GM19193 (cell line): ENCODE data around the gene KRTAP26-1.

Source experiments
- POLR2A ChIP-seq: IDR thresholded peaks from 4 replicates; pipeline ENCODE4 v1.6.1; 2011; ENCODE audit not compliant: insufficient read depth, insufficient read length; ENCODE audit errors: extremely low read depth

KRTAP26-1 gene

DNA sequence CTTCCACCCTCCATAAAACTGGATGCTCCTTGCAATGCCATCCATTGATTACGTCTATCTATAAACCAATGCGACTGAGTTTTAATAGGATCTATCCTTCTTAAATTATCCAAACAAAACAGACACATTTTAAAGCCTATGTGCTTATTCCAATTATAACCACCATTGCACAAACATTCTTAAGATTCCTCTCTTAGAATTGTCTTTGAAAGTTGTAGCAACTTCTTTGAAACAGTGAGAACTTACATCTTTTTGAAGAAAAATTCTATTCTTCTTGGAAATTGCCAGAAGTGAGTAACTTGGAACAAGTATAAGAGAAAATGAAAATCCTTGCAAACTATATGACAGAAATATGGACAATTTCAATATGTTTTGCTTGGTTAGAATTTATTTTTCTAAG lies at the start of gene KRTAP26-1:
KRTAP26-1 (minus strand) TSS at position 101 of the 400 bp plus-strand sequence. CDS start 280 bp downstream, outside the sequence.
- no peak for TF ChIP-seq POLR2A

GRCh38 chr21:30355906-30356305 lies 35.8 kb upstream of the KRTAP26-1 start:
- TF ChIP-seq POLR2A, result no peak

GRCh38 chr21:30354308-30355005 lies 34.3 kb upstream of the KRTAP26-1 start:
- no peak for TF ChIP-seq POLR2A

DNA sequence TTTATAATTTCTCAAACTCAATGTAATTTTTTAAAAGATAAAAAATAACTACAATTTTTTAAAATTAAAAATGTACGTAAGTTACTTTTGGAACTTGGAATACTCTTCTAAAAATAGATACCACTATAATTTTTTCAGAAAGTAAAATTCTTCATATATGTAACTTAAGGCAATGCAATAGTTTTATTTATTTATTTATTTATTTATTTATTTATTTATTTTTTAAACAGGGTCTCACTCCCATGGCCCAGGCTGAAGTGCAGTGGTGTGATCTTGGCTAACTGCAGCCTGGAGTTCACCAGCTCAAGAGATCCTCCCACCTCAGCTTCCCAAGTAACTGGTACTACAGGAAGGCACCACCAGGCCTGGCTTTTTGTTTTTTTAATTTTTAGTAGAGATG lies 31.4 kb upstream of the KRTAP26-1 start:
- no peak for TF ChIP-seq POLR2A

DNA sequence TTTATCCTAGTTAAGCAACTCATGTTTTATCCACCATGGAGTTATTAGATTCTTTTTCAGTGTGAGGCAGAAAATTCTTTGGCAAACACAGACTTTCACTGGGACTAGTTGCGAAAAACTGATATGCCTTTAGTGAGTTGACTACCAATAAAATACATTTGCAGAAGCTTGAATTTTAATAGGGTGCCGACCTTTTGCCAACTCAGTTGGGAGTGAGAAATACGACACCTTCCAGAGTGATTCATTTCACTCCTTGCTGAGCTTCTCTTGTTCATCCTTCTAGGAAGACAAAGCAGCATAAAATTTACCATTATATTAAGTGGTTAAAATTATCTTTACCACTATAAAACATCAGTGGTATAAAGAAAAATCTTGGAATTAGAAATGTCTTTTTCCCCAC lies 29.5 kb upstream of the KRTAP26-1 start:
- TF ChIP-seq POLR2A, result no peak

- TF ChIP-seq POLR2A, result no peak
These were observed 28.4 kb upstream of the KRTAP26-1 start, which contains the start of gene KRTAP23-1 for GRCh38 chr21:30348506-30348905. Gene KRTAP23-1 (minus strand): TSS chr21:30348606. CDS start chr21:30348606, 0 bp downstream.

- TF ChIP-seq POLR2A, result no peak
These were observed 24.9 kb upstream of the KRTAP26-1 start for GRCh38 chr21:30345014-30345413.

DNA sequence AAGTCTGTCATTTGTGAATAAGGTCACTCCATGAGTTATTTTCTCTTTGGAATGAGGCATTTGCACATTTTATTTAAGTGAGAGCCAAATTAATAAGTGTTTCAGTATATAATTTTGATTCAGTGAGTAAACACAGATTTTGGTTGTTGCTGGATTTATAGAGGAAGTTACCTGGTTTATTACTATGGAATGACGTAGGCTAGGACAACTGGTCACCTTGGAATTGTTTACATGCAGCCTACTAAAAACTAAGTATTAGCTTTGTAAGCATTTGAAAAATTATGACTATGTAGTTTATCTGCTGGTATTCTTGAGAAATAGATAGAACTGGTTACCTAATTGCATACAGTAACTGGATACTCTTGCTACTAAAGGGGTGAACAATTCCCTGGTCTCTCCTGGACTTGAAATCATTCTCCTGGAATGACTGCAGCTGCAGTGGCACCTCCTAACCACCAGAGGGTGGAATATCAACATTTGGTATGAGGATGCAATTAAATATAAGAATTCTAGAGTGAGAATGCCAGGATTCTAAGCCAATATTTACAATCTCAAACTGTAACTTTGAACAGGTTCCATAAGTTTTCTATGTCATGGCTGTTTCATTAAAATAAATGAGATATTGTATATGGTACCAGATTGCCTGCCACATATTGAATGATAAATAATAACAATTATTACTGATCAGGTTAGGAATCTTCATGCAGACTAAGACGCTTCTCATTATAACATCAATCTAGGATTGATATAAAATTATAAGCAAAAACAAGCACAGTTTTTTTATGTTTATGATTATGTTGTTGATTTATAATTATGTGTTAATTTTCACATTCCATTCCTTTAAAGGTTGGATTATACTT lies 20.8 kb upstream of the KRTAP26-1 start:
- TF ChIP-seq POLR2A, result no peak

DNA sequence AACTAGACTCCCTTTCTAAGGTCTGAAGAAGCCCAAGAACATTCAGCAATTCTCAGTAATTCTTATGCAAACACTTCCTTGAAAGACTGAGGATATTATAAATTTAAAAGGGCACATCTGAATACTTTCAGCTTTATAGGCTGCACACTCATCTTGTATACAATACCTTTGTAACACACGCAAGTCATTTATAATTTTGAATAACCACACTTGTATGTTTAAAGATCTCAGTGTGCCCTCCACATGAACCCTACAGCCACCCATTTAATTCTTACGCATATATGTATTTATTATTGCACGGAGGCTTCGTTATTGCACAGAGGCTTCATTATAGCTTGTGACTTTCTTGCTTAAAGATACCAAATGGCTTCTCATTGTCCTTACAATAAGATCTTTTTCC lies 18.6 kb upstream of the KRTAP26-1 start:
- TF ChIP-seq POLR2A, result no peak

DNA sequence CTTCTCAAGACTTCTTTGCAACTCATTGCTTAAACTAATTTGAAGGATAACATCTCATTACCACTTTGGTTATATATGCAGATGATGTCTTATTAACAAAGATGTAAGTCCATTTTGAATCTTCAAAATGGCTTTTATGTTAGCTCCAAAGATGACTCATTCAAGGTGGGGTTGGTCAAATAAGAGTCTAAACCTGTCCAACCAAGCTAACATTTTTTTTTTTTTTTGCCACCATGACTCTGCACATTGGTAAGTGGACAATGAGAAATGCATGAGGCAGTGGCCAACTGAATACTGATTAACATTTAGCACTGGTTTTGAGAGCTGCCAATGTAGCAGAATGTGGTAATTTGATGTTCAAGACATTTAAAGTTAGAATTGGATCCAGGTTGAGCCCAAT lies 17.7 kb upstream of the KRTAP26-1 start:
- no peak for TF ChIP-seq POLR2A

DNA sequence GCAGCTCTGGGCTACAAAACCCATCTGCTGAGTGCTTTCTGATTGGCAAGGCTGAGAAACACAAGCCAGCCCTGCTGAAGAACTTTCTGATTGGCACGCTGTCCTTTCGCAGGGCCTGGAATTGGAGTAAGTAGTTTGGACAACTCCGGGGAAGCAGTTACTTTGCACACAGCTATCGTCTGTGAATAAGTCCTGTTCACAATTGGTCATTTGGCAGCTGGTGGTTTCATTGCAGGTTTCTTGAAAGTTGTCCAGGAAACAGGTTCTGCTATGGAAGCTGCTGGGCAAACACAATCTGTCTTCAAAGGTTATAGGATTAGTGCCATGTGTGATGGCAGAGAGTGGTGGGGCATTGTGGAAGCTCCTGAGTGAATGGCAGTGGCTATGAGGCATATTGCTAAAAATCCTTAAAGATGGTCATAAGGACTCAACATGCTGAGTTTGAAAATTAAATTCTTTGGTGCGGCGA lies 17.2 kb upstream of the KRTAP26-1 start, which contains the start of gene KRTAP27-1:
KRTAP27-1 (minus strand) TSS at position 419 of the 469 bp plus-strand sequence; CDS start at position 393, 26 bp downstream.
- TF ChIP-seq POLR2A, result no peak

DNA sequence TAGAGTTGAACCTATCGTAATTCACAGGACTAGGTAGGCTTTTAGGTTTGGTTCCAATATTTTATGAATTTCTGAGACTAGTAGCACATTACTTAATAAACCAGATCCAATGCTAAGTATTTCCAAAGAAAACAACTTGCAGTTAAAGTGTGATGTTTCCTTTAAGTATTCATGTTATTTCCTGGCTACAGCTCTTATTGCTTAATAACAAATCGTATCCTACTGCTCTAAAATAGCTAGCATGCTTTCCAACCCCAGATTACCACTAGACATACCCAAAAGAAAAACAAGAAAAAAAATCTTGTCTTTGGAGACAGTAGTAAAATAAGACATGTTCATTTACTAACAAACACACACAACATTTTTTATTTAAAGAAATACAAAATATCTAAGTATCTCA lies 16.5 kb upstream of the KRTAP26-1 start:
- TF ChIP-seq POLR2A, result no peak

- TF ChIP-seq POLR2A, result no peak
These were observed 13.6 kb upstream of the KRTAP26-1 start for GRCh38 chr21:30333736-30334135.

- no peak for TF ChIP-seq POLR2A
These were observed 12.6 kb upstream of the KRTAP26-1 start for GRCh38 chr21:30332681-30333080.

DNA sequence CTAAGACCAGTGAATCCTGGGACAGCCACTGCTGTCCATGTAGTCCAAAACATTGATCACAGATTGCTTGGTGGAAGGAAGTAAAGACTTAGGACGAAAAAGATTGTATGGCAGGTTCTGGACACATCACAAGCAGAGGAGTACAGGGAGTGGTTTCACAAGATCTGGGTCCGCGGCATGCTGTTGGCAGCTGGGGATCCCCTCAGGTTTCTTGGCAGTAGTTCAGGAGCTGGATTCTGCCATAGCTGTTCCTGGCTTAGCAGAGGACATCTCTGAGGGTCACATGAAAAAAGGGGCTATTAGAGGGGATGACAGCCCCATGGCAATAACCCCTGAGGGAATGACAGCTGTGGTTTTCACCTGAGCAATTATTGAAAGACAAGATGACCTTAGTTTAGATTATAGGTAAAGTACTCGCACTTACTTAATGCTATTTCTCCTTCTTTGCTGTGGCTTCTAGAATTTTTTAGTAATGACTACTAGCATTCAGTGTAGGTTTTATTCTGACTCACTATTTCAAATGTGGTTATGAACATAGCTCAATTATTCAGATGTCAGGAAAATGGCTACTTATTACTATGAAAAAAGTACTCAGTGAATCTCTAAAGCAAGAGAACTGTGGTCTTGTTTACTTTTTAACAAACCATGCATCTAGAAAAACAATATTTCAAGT lies 9.2 kb upstream of the KRTAP26-1 start:
- no peak for TF ChIP-seq POLR2A

DNA sequence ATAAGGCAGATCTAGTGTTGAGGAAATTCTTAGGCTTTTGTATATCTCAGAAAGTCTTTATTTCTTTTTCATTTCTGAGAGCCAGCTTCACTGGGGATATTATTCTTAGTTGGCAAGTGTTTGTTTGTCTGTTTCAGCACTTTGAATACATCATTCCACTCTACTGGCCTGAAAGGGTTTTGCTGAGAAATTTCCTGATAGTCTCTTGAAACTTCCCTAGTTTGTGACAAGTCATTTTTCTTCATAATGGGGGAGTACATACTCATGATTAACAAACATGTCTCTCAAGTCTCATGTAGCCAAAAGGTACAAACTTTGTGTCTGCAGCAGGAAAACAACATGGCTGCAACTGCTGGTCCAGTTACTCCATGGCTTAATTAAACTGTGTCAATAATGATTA lies 6.3 kb upstream of the KRTAP26-1 start:
- TF ChIP-seq POLR2A, result no peak

DNA sequence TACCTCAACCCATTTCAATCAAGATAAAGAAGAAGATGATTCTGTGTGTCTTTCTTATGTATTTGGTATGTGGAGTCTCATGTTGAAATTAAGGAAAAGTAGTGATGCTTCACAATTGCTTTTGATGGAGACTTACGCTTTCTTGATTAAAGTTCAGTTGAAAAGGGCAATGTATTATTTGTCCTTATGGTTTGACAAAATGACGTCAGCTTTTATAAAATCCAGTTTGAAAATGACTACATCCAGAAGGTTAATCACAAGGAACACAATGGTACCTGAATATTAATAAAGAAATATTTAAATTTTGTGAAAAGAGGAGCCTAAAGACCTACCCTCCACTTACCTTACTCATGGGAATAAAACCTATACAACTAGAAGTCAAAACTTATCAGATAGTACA lies 4.4 kb downstream of the KRTAP26-1 start:
- TF ChIP-seq POLR2A, result no peak
